ENCODE data around the gene OR5K4. TPM values are rescaled to one million over a fixed set of nuclear protein-coding genes. Genes with fewer than 3 reads are reported as not detected.

The OR5K4 gene
- not detected in 2 replicates for total RNA-seq (2014; rRNA removed; shearing (Covaris generic); ENCODE audit: low replicate concordance)

DNA sequence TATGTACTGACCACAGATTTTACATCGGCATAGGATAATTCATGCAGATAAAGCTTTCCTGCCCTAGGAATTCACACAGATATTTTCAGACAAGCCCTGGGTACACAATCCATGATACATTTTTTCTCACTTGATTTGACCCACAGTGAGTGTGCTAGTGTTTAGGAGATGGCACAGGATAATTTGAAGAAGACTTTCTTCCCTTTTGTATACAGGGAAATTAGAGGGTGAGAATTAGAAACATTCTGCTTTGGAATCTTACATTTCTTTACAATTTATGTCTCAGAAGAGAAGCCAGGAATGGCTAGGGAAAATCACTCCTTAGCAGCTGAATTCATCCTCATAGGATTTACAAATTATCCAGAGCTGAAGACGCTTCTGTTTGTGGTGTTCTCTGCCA lies at the start of gene OR5K4:
TSS of gene OR5K4 (plus strand) at position 301 of the 400 bp plus-strand sequence. CDS start at position 301, 0 bp downstream.
- DNase-seq (ENCODE audit: low read depth), result no peak
- in situ Hi-C loops (cut with HindIII; ENCODE audit: low pct_unique_long_range_greater_than_20kb, low sequenced_read_pairs), result no loop called here

GRCh38 chr3:98322101-98322500 lies 31.6 kb upstream of the OR5K4 start:
- in situ Hi-C loops (cut with HindIII; ENCODE audit: low pct_unique_long_range_greater_than_20kb, low sequenced_read_pairs), result no loop called here
- DNase-seq (ENCODE audit: low read depth), result no peak

GRCh38 chr3:98322686-98323085 lies 31.0 kb upstream of the OR5K4 start:
- DNase-seq (ENCODE audit: low read depth), result no peak
- in situ Hi-C loops (cut with HindIII; ENCODE audit: low pct_unique_long_range_greater_than_20kb, low sequenced_read_pairs), result no loop called here

DNA sequence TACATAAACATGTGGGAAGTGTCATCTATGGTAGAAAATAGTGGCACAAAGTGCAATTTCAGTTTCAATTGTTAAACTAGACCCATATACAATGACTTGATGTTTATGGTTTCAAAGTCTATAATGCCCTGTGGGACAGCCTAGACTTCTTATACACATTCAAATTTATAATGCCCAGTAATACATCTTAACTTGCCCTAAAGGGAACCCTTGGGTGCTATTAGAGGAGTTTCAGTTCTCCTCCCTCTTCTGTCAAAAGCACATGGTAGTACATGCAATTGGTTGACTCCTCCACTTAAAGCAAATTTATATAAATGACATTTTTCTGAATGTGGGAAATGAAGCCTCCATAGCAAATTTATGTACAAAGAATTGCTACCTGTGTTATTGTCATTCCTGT lies 30.2 kb upstream of the OR5K4 start:
- in situ Hi-C loops (cut with HindIII; ENCODE audit: low pct_unique_long_range_greater_than_20kb, low sequenced_read_pairs), result no loop called here
- no peak for DNase-seq (ENCODE audit: low read depth)

- no peak for DNase-seq (ENCODE audit: low read depth)
- in situ Hi-C loops (cut with HindIII; ENCODE audit: low pct_unique_long_range_greater_than_20kb, low sequenced_read_pairs), result no loop called here
Measured at GRCh38 chr3:98325055-98325454, 28.6 kb upstream of the OR5K4 start.

- no peak for DNase-seq (ENCODE audit: low read depth)
- in situ Hi-C loops (cut with HindIII; ENCODE audit: low pct_unique_long_range_greater_than_20kb, low sequenced_read_pairs), result no loop called here
Measured at GRCh38 chr3:98326105-98326893, 27.4 kb upstream of the OR5K4 start.

- in situ Hi-C loops (cut with HindIII; ENCODE audit: low pct_unique_long_range_greater_than_20kb, low sequenced_read_pairs), result no loop called here
- DNase-seq (ENCODE audit: low read depth), result no peak
Measured at GRCh38 chr3:98326945-98327344, 26.7 kb upstream of the OR5K4 start.

- no peak for DNase-seq (ENCODE audit: low read depth)
- in situ Hi-C loops (cut with HindIII; ENCODE audit: low pct_unique_long_range_greater_than_20kb, low sequenced_read_pairs), result no loop called here
Measured at GRCh38 chr3:98328933-98329332, 24.7 kb upstream of the OR5K4 start.

- in situ Hi-C loops (cut with HindIII; ENCODE audit: low pct_unique_long_range_greater_than_20kb, low sequenced_read_pairs), result no loop called here
- DNase-seq (ENCODE audit: low read depth), result peak; percentile 32
Measured at GRCh38 chr3:98329392-98330124, 24.1 kb upstream of the OR5K4 start.

GRCh38 chr3:98331329-98331728 lies 22.3 kb upstream of the OR5K4 start:
- in situ Hi-C loops (cut with HindIII; ENCODE audit: low pct_unique_long_range_greater_than_20kb, low sequenced_read_pairs), result no loop called here
- no peak for DNase-seq (ENCODE audit: low read depth)

- DNase-seq (ENCODE audit: low read depth), result no peak
- in situ Hi-C loops (cut with HindIII; ENCODE audit: low pct_unique_long_range_greater_than_20kb, low sequenced_read_pairs), result no loop called here
Measured at GRCh38 chr3:98333989-98334606, 19.6 kb upstream of the OR5K4 start.

DNA sequence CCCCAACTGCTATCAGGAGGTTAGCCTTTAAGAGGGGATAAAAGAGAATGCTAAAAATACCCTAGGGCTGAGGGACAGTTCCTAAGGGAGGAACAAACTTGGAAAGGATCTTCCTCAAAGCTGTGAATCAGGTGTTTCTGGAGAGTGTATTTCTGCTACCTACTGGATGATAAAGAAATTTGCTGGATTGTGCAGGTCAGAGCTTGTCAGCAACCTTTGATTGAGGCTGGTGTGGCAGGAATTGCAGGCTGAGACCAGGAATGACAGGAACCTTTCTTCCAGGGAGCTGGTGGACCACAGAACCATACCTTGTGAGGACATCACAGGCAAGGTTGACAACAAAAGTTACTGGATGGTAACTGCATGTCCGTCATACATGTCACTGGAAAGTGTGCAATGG lies 14.6 kb upstream of the OR5K4 start:
- in situ Hi-C loops (cut with HindIII; ENCODE audit: low pct_unique_long_range_greater_than_20kb, low sequenced_read_pairs), result no loop called here
- DNase-seq (ENCODE audit: low read depth), result no peak

DNA sequence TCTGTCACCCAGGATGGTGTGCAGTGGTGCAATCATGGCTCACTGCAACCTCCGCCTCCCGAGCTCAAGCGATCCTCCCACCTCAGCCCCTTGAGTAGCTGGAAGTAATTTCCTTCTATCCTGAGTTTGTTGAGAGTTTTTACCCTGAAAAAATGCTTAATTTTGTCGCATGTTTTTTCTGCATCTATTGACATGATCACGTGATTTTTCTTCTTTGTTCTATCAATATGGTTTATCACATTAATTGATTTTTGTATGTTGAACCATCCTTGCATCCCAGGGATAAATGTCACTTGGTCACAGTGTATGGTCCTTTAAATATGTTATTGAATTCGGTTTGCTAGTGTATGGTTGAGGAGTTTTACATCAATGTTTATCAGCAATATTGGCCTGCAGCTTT lies 11.9 kb upstream of the OR5K4 start:
- DNase-seq (ENCODE audit: low read depth), result no peak
- in situ Hi-C loops (cut with HindIII; ENCODE audit: low pct_unique_long_range_greater_than_20kb, low sequenced_read_pairs), result no loop called here

- peak; percentile 23 for DNase-seq (ENCODE audit: low read depth)
- in situ Hi-C loops (cut with HindIII; ENCODE audit: low pct_unique_long_range_greater_than_20kb, low sequenced_read_pairs), result no loop called here
Measured at GRCh38 chr3:98343647-98344507, 9.8 kb upstream of the OR5K4 start.

DNA sequence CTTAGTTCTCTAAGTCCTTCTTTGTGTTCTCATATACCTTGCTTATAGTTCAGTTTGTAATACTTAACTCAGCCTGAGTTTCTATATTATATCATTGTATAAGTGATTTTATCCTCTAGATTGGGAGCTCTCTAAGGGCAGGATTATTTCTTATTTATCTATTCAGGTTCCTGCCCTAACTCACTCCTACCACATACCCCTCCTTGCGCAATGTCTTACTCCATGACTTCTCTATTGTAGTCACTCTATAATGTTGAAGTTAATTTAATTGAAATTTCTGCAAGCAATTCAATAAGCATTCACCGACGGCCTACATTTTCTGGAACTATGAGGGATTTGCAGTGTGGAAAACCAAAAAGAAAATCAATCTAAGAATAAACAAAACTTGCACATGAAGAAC lies 3.6 kb upstream of the OR5K4 start:
- in situ Hi-C loops (cut with HindIII; ENCODE audit: low pct_unique_long_range_greater_than_20kb, low sequenced_read_pairs), result no loop called here
- no peak for DNase-seq (ENCODE audit: low read depth)

- in situ Hi-C loops (cut with HindIII; ENCODE audit: low pct_unique_long_range_greater_than_20kb, low sequenced_read_pairs), result no loop called here
Measured at GRCh38 chr3:98359250-98359649, 5.6 kb downstream of the OR5K4 start.

GRCh38 chr3:98359993-98360675 lies 6.5 kb downstream of the OR5K4 start:
- DNase-seq (ENCODE audit: low read depth), result no peak
- in situ Hi-C loops (cut with HindIII; ENCODE audit: low pct_unique_long_range_greater_than_20kb, low sequenced_read_pairs), result no loop called here

More at GRCh38 chr3:98359250-98359649, 5.6 kb downstream of the OR5K4 start:
- DNase-seq (ENCODE audit: low read depth), result no peak

DNA sequence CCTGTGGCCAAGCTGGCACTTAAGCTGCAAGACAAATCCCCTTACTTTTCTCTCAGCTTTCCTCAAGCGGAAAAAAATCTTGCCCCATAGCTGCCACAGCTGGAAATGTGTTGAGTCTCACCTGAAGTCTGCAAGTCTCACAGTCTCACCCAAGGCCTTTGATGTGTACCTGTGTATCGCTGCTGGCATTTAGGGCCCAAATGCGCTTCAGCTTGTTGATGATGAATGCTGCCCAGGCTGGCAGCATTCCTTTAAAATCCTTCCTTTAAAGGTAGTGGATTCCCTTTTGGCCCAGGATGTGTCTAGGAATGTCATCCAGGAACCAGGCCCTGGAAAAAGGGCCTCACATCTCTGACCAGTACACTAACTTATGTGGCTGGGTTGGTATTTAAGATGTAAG lies 7.0 kb downstream of the OR5K4 start:
- in situ Hi-C loops (cut with HindIII; ENCODE audit: low pct_unique_long_range_greater_than_20kb, low sequenced_read_pairs), result no loop called here
- no peak for DNase-seq (ENCODE audit: low read depth)

Measured in Caki2 (cell line).